Ishikawa (cell line): ENCODE data around the gene ANXA2R.

Source experiments
- CEBPB ChIP-seq: IDR thresholded peaks from 2 replicates; pipeline ENCODE4 v1.6.1; 2012
- CREB1 ChIP-seq: IDR thresholded peaks from 2 replicates; pipeline ENCODE4 v1.6.1; 2012; ENCODE audit warnings: low read depth
- EGR1 ChIP-seq: IDR thresholded peaks from 2 replicates; pipeline ENCODE4 v1.6.1; 2012
- EP300 ChIP-seq: IDR thresholded peaks from 2 replicates; pipeline ENCODE4 v1.6.1; 2012; ENCODE audit warnings: borderline replicate concordance
- FOXM1 ChIP-seq: IDR thresholded peaks from 2 replicates; pipeline ENCODE4 v1.6.1; 2012; ENCODE audit warnings: low read depth, borderline replicate concordance
- NFIC ChIP-seq: IDR thresholded peaks from 2 replicates; pipeline ENCODE4 v1.6.1; 2012
- RAD21 ChIP-seq: IDR thresholded peaks from 2 replicates; pipeline ENCODE4 v1.6.1; 2012; ENCODE audit warnings: low read depth
- TAF1 ChIP-seq: IDR thresholded peaks from 2 replicates; pipeline ENCODE4 v1.6.1; 2012; ENCODE audit warnings: low read depth, mild to moderate bottlenecking
- TCF12 ChIP-seq: IDR thresholded peaks from 2 replicates; pipeline ENCODE4 v1.6.1; 2012; ENCODE audit warnings: low read depth
- TEAD4 ChIP-seq: IDR thresholded peaks from 2 replicates; pipeline ENCODE4 v1.6.1; 2012
- YY1 ChIP-seq: IDR thresholded peaks from 2 replicates; pipeline ENCODE4 v1.6.1; 2012; ENCODE audit warnings: low read depth
- ZBTB7A ChIP-seq: IDR thresholded peaks from 2 replicates; pipeline ENCODE4 v1.6.1; 2012; ENCODE audit warnings: low read depth
- TF ChIP-seq, protein P1 (sequence below): IDR thresholded peaks from 2 replicates; pipeline ENCODE4 v1.6.1; 2012
- TF ChIP-seq, protein P2 (sequence below): IDR thresholded peaks from 2 replicates; pipeline ENCODE4 v1.6.1; 2012
- TF ChIP-seq, protein P3 (sequence below): IDR thresholded peaks from 2 replicates; pipeline ENCODE4 v1.6.1; 2012; ENCODE audit warnings: low read depth, mild to moderate bottlenecking

Gene ANXA2R

DNA sequence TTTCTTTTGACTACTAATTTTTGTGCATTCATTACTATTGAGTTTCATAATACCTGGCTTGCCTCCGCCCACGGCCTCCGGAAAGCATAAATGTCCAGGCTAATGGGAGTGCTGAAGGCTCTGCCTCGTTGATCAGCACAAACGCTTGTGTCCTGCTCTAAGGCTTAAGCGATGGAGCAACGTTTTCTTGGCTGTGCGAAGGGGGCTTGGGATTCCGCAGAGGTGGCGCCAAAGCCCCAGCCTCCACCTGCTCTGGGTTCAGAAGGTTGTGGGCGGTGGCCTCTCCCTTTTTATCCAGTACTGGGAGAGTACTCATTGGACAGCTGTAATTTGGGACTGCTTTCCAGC lies 19.7 kb downstream of the ANXA2R start:
- TF ChIP-seq EP300 (no peak), ZBTB7A (no peak), CEBPB (peak; percentile 34), YY1 (no peak), FOXM1 (no peak), RAD21 (no peak), NFIC (no peak), EGR1 (peak; percentile 52), CREB1 (no peak), TCF12 (no peak)
- TF ChIP-seq, protein P1, sequence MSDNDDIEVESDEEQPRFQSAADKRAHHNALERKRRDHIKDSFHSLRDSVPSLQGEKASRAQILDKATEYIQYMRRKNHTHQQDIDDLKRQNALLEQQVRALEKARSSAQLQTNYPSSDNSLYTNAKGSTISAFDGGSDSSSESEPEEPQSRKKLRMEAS, result no peak; the same call in 1 of the 2 replicates
- TF ChIP-seq, protein P2, sequence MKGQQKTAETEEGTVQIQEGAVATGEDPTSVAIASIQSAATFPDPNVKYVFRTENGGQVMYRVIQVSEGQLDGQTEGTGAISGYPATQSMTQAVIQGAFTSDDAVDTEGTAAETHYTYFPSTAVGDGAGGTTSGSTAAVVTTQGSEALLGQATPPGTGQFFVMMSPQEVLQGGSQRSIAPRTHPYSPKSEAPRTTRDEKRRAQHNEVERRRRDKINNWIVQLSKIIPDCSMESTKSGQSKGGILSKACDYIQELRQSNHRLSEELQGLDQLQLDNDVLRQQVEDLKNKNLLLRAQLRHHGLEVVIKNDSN, result no peak

DNA sequence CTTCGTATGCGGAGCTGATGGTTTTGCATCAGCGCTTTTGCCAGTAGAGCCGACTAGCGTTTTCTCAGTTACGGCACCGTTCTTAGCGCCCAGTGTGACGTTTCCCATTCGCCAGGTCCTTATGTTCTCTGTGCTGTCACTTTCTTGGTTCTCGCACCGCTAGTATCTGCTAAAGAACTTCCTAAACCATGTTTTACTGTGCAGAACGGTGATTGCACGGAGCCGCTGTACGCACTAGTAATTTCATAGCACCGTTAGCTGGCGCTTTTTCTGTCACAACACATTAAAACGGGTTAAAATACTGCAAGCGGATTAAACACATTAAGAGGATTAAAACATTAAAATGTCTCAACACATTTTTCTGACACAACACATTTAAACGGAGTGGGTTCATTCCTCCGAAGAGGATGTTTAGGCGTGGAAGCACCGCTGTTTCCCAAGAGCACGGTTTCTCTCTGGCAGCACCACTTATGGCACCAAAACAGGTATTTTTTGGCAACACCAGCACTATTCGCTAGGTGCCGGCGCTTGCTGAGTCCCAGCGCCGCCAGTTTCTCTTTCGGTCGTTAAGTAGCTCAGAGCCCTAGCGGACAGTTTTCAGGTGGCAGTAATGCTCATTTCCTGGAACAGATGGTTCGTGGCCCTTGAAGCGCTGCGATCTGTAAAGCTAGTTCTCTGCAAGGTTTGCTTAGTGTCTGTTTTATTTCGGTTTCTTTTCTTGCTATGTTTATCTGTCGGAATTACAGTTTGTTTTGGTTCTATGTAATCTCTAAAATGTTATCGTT lies 20.3 kb downstream of the ANXA2R start:
- TF ChIP-seq, protein P2, result no peak
- 0 out of 2 replicates have a peak, but pooled peaks have one; percentile 27 for TF ChIP-seq NFIC
- no peak for TF ChIP-seq TAF1
- no peak for TF ChIP-seq TCF12

- TF ChIP-seq YY1 (no peak), NFIC (no peak), CEBPB (no peak), FOXM1 (no peak), EGR1 (no peak), CREB1 (no peak), ZBTB7A (no peak), RAD21 (no peak), TEAD4 (no peak), TAF1 (no peak), EP300 (no peak), TCF12 (no peak)
- TF ChIP-seq, protein P3, sequence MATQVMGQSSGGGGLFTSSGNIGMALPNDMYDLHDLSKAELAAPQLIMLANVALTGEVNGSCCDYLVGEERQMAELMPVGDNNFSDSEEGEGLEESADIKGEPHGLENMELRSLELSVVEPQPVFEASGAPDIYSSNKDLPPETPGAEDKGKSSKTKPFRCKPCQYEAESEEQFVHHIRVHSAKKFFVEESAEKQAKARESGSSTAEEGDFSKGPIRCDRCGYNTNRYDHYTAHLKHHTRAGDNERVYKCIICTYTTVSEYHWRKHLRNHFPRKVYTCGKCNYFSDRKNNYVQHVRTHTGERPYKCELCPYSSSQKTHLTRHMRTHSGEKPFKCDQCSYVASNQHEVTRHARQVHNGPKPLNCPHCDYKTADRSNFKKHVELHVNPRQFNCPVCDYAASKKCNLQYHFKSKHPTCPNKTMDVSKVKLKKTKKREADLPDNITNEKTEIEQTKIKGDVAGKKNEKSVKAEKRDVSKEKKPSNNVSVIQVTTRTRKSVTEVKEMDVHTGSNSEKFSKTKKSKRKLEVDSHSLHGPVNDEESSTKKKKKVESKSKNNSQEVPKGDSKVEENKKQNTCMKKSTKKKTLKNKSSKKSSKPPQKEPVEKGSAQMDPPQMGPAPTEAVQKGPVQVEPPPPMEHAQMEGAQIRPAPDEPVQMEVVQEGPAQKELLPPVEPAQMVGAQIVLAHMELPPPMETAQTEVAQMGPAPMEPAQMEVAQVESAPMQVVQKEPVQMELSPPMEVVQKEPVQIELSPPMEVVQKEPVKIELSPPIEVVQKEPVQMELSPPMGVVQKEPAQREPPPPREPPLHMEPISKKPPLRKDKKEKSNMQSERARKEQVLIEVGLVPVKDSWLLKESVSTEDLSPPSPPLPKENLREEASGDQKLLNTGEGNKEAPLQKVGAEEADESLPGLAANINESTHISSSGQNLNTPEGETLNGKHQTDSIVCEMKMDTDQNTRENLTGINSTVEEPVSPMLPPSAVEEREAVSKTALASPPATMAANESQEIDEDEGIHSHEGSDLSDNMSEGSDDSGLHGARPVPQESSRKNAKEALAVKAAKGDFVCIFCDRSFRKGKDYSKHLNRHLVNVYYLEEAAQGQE, result no peak
- TF ChIP-seq, protein P1, result no peak
- TF ChIP-seq, protein P2, result no peak
These were observed 20.9 kb downstream of the ANXA2R start for GRCh38 chr5:43019291-43019613.

DNA sequence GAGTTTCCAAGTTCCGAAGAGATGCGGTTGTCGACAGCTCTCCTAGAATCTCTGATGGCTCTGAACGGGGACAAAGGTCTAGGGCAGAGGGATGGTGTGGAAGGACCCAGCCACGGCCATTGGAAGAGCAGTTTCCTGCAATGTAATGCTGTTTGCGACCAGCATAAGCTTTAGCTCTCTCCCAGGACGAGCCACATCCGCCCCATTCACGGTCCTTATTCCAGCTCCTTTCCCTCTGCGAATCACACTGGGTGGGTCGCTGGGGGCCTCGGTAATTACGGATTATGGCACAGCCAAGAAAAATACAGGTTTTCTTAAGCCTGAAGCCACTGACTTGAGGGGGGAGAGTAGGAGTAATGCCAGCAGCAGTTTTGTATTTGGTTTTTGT lies 22.7 kb downstream of the ANXA2R start:
- no peak for TF ChIP-seq EGR1
- TF ChIP-seq, protein P3, result no peak
- TF ChIP-seq RAD21, result no peak
- no peak for TF ChIP-seq EP300
- TF ChIP-seq, protein P1, result no peak

DNA sequence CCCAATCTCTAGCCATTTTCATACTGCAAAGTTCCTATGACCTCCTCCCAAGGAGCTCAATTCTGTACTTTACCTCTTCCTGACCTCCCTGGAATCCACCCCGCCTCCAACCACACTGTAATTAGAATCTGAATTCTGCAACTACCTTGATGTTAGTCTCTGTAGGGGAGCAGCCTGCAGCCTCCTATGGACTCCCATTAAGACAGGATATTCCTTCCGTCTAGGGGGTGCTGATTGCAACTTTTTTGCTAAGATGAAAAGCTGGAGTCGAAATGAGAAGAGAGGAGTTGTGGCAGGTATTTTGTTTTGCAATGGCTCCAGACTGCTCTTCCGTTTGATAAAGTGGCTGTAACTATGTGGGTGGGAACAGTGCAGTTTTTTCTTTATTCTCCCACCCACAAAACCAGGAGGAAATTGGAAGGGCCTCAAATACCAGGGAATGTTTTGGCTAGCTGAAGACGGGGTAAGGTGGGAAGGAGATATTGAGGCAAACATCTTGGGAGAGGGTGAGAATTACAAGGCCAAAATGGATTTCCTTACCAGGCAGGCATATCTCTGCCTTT lies 23.8 kb downstream of the ANXA2R start:
- TF ChIP-seq EGR1 (no peak), TCF12 (no peak), FOXM1 (no peak), TAF1 (no peak)

DNA sequence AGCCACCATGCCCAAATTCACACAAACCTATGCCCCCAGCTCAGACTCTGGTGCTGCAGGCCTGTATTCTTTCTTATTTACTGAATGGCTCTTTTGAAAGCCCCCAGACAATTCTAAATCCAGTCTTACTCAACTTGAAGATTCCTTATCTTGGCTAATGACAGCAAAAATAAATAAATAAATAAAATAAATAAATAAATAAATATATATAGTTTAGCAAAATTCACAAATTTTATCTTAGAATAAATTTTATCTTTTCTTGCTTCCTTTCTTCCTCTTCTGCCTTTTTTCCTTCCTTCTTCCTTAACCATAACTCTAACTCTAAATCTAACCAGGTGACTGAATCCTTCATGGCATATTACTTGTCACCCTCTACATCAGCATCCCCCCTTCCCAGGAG lies 25.6 kb downstream of the ANXA2R start:
- TF ChIP-seq, protein P1, result no peak
- no peak for TF ChIP-seq TAF1
- no peak for TF ChIP-seq EP300
- TF ChIP-seq ZBTB7A, result no peak
- no peak for TF ChIP-seq CREB1
- TF ChIP-seq, protein P2, result no peak
- no peak for TF ChIP-seq TCF12
- TF ChIP-seq YY1, result no peak
